ENCODE data around the gene CTBP1. TPM values are rescaled to one million over a fixed set of nuclear protein-coding genes. Genes with fewer than 3 reads are reported as not detected.

The CTBP1 gene
- polyA plus RNA-seq, 1 donor from 2014 or later, result 325 TPM

DNA sequence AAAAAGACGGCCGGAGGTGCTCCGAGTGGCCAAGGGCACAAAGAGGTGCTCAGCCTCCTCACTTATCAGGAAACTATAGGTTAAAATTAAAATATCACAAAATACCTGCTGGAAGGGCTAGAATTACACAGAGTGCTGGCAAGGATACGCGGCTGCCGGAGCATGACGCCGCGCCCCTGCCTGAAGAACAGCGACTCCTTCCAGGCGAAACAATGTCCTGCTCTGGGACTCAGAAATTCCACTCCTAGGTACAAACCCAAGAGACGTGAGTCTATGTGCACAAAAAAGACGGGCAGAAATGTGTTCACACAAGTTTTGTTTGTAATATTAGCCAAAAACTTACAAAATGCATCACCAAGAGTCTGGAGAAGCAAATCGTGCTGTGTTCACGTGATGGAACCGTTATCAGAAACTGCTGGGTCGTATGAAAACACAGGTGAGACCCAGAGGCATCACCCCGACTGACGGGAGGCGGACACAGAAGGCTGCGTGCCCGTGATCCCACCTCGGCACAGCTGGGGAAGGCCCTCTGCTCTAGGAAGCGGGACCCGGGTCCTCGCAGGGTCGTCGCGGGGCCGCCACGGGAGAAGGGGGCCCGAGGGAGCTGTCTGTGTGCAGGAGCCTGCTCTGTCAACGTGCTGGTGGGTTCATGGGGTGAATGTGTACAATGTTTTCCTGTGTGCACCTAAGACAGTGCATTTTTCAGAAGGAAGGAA is 27.6 kb downstream of the CTBP1 start:
- no peaks in the 10 kb centered on the region for H3K9me2 ChIP-seq (ENCODE audit: insufficient read depth, low read length)
- no peak overlapping the region for H3K9ac ChIP-seq (ENCODE audit: low read length)
- peaks cover 2% of the 10 kb centered on the region for H3K79me2 ChIP-seq (replicated peaks; ENCODE audit: insufficient read depth, low read length)
- no peak overlapping the region for H3K27ac ChIP-seq (ENCODE audit: low read length)
- no peaks in the 10 kb centered on the region for H4K20me1 ChIP-seq (ENCODE audit: insufficient read depth)
- H3K36me3 ChIP-seq (ENCODE audit: insufficient read depth, low read length), result no peaks in the 10 kb centered on the region
- H2AFZ ChIP-seq (ENCODE audit: low read depth, low read length), result no peak overlapping the region
- no peak for TF ChIP-seq SMC3 (conservative IDR thresholded peaks at IDR 0.05; ENCODE audit: poor library complexity)
- no peak for TF ChIP-seq RAD21 (conservative IDR thresholded peaks at IDR 0.05)
- TF ChIP-seq EP300 (conservative IDR thresholded peaks at IDR 0.05; ENCODE audit: poor library complexity, severe bottlenecking), result no peak
- TF ChIP-seq TAF1 (IDR thresholded peaks at IDR 0.05; ENCODE audit: low read depth), result no peak
- no peak for TF ChIP-seq CTCF (IDR thresholded peaks at IDR 0.05; ENCODE audit: poor library complexity, severe bottlenecking)
- TF ChIP-seq EZH2 (IDR thresholded peaks at IDR 0.05; ENCODE audit: borderline replicate concordance, insufficient read depth, low read length, poor library complexity, severe bottlenecking), result no peak
- TF ChIP-seq POLR2AphosphoS5 (IDR thresholded peaks at IDR 0.05), result no peak
- TF ChIP-seq, protein P1, sequence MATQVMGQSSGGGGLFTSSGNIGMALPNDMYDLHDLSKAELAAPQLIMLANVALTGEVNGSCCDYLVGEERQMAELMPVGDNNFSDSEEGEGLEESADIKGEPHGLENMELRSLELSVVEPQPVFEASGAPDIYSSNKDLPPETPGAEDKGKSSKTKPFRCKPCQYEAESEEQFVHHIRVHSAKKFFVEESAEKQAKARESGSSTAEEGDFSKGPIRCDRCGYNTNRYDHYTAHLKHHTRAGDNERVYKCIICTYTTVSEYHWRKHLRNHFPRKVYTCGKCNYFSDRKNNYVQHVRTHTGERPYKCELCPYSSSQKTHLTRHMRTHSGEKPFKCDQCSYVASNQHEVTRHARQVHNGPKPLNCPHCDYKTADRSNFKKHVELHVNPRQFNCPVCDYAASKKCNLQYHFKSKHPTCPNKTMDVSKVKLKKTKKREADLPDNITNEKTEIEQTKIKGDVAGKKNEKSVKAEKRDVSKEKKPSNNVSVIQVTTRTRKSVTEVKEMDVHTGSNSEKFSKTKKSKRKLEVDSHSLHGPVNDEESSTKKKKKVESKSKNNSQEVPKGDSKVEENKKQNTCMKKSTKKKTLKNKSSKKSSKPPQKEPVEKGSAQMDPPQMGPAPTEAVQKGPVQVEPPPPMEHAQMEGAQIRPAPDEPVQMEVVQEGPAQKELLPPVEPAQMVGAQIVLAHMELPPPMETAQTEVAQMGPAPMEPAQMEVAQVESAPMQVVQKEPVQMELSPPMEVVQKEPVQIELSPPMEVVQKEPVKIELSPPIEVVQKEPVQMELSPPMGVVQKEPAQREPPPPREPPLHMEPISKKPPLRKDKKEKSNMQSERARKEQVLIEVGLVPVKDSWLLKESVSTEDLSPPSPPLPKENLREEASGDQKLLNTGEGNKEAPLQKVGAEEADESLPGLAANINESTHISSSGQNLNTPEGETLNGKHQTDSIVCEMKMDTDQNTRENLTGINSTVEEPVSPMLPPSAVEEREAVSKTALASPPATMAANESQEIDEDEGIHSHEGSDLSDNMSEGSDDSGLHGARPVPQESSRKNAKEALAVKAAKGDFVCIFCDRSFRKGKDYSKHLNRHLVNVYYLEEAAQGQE (IDR thresholded peaks at IDR 0.05; ENCODE audit: borderline replicate concordance), result no peak
- no peak for TF ChIP-seq MXI1 (conservative IDR thresholded peaks at IDR 0.05; ENCODE audit: poor library complexity, severe bottlenecking)
- no peaks in the 10 kb centered on the region for H3K27me3 ChIP-seq (ENCODE audit: insufficient read depth, low read depth, low read length)
- H3K4me3 ChIP-seq (ENCODE audit: low read length), result no peak overlapping the region
- H3K9me3 ChIP-seq (ENCODE audit: low read length), result no peaks in the 10 kb centered on the region
- no peak overlapping the region for H3K4me2 ChIP-seq (ENCODE audit: low read length)
- no peaks in the 10 kb centered on the region for H3F3A ChIP-seq (ENCODE audit: insufficient read depth, low read length, poor library complexity, severe bottlenecking)

- TF ChIP-seq TAF1 (IDR thresholded peaks at IDR 0.05; ENCODE audit: low read depth) (no peak), POLR2AphosphoS5 (IDR thresholded peaks at IDR 0.05) (no peak), CTCF (IDR thresholded peaks at IDR 0.05; ENCODE audit: poor library complexity, severe bottlenecking) (no peak), EP300 (conservative IDR thresholded peaks at IDR 0.05; ENCODE audit: poor library complexity, severe bottlenecking) (no peak), MXI1 (conservative IDR thresholded peaks at IDR 0.05; ENCODE audit: poor library complexity, severe bottlenecking) (no peak), RAD21 (conservative IDR thresholded peaks at IDR 0.05) (no peak), SMC3 (conservative IDR thresholded peaks at IDR 0.05; ENCODE audit: poor library complexity) (no peak), EZH2 (IDR thresholded peaks at IDR 0.05; ENCODE audit: borderline replicate concordance, insufficient read depth, low read length, poor library complexity, severe bottlenecking) (no peak)
- TF ChIP-seq, protein P1 (IDR thresholded peaks at IDR 0.05; ENCODE audit: borderline replicate concordance), result no peak
- H3K27me3 ChIP-seq (ENCODE audit: insufficient read depth, low read depth, low read length), result no peaks in the 10 kb centered on the region
- H3K9me2 ChIP-seq (ENCODE audit: insufficient read depth, low read length), result no peaks in the 10 kb centered on the region
- H2AFZ ChIP-seq (ENCODE audit: low read depth, low read length), result no peak overlapping the region
- H3K4me3 ChIP-seq (ENCODE audit: low read length), result no peak overlapping the region
- no peak overlapping the region for H3K27ac ChIP-seq (ENCODE audit: low read length)
- H3K79me2 ChIP-seq (replicated peaks; ENCODE audit: insufficient read depth, low read length), result peaks cover 2% of the 10 kb centered on the region
- H3K9me3 ChIP-seq (ENCODE audit: low read length), result no peaks in the 10 kb centered on the region
- H3K36me3 ChIP-seq (ENCODE audit: insufficient read depth, low read length), result no peaks in the 10 kb centered on the region
- no peak overlapping the region for H3K9ac ChIP-seq (ENCODE audit: low read length)
- no peaks in the 10 kb centered on the region for H3F3A ChIP-seq (ENCODE audit: insufficient read depth, low read length, poor library complexity, severe bottlenecking)
- no peak overlapping the region for H3K4me2 ChIP-seq (ENCODE audit: low read length)
- H4K20me1 ChIP-seq (ENCODE audit: insufficient read depth), result no peaks in the 10 kb centered on the region
Measured at GRCh38 chr4:1220566-1220965, 28.4 kb downstream of the CTBP1 start.
